ENCODE data around the gene SNRPA1.

Gene SNRPA1

GRCh38 chr15:101294731-101295606 lies at the start of gene SNRPA1:
Gene SNRPA1, minus strand, starts transcription at chr15:101295248. Its CDS starts 70 bp downstream, at chr15:101295178.
- DNase-seq (ENCODE audit: extremely low read depth in 1 of 2, low read depth in 1 of 2), result peak; percentile 94 to 95

GRCh38 chr15:101342056-101342455 lies 47.0 kb upstream of the SNRPA1 start:
- no peak for DNase-seq (ENCODE audit: extremely low read depth in 1 of 2, low read depth in 1 of 2)

GRCh38 chr15:101338502-101339057 lies 43.5 kb upstream of the SNRPA1 start:
- DNase-seq (ENCODE audit: extremely low read depth in 1 of 2, low read depth in 1 of 2), result no peak

GRCh38 chr15:101337976-101338375 lies 42.9 kb upstream of the SNRPA1 start:
- no peak for DNase-seq (ENCODE audit: extremely low read depth in 1 of 2, low read depth in 1 of 2)

- peak; percentile 24 to 53 for DNase-seq (ENCODE audit: extremely low read depth in 1 of 2, low read depth in 1 of 2)
Observed at GRCh38 chr15:101333907-101334789, 39.1 kb upstream of the SNRPA1 start.

- no peak for DNase-seq (ENCODE audit: extremely low read depth in 1 of 2, low read depth in 1 of 2)
Observed at GRCh38 chr15:101332061-101332467, 37.0 kb upstream of the SNRPA1 start.

- DNase-seq (ENCODE audit: extremely low read depth in 1 of 2, low read depth in 1 of 2), result no peak
Observed at GRCh38 chr15:101329867-101330380, 34.9 kb upstream of the SNRPA1 start.

GRCh38 chr15:101329309-101329863 lies 34.3 kb upstream of the SNRPA1 start:
- no peak for DNase-seq (ENCODE audit: extremely low read depth in 1 of 2, low read depth in 1 of 2)

GRCh38 chr15:101328001-101328400 lies 33.0 kb upstream of the SNRPA1 start:
- DNase-seq (ENCODE audit: extremely low read depth in 1 of 2, low read depth in 1 of 2), result no peak

GRCh38 chr15:101327147-101327740 lies 32.2 kb upstream of the SNRPA1 start:
- DNase-seq (ENCODE audit: extremely low read depth in 1 of 2, low read depth in 1 of 2), result no peak

- DNase-seq (ENCODE audit: extremely low read depth in 1 of 2, low read depth in 1 of 2), result no peak
Observed at GRCh38 chr15:101326462-101327146, 31.6 kb upstream of the SNRPA1 start.

- no peak for DNase-seq (ENCODE audit: extremely low read depth in 1 of 2, low read depth in 1 of 2)
Observed at GRCh38 chr15:101326026-101326315, 30.9 kb upstream of the SNRPA1 start.

GRCh38 chr15:101325263-101326025 lies 30.4 kb upstream of the SNRPA1 start:
- no peak for DNase-seq (ENCODE audit: extremely low read depth in 1 of 2, low read depth in 1 of 2)

- no peak for DNase-seq (ENCODE audit: extremely low read depth in 1 of 2, low read depth in 1 of 2)
Observed at GRCh38 chr15:101324524-101325177, 29.6 kb upstream of the SNRPA1 start.

GRCh38 chr15:101323793-101324523 lies 28.9 kb upstream of the SNRPA1 start:
- no peak for DNase-seq (ENCODE audit: extremely low read depth in 1 of 2, low read depth in 1 of 2)

GRCh38 chr15:101322854-101323477 lies 27.9 kb upstream of the SNRPA1 start:
- DNase-seq (ENCODE audit: extremely low read depth in 1 of 2, low read depth in 1 of 2), result peak in 1 of 2 donors; percentile 8

GRCh38 chr15:101322016-101322695 lies 27.1 kb upstream of the SNRPA1 start:
- DNase-seq (ENCODE audit: extremely low read depth in 1 of 2, low read depth in 1 of 2), result no peak

Data from stimulated activated CD8-positive, alpha-beta memory T cell treated with anti-CD3 and anti-CD28 coated beads, Interleukin-7, amount 100 ng/mL, for 48 hours (primary cell).